GM19193 (cell line): ENCODE data around the gene EGR1.

Source experiments
- POLR2A ChIP-seq: IDR thresholded peaks from 4 replicates; pipeline ENCODE4 v1.6.1; 2011; ENCODE audit not compliant: insufficient read depth, insufficient read length; ENCODE audit errors: extremely low read depth

Gene EGR1

DNA sequence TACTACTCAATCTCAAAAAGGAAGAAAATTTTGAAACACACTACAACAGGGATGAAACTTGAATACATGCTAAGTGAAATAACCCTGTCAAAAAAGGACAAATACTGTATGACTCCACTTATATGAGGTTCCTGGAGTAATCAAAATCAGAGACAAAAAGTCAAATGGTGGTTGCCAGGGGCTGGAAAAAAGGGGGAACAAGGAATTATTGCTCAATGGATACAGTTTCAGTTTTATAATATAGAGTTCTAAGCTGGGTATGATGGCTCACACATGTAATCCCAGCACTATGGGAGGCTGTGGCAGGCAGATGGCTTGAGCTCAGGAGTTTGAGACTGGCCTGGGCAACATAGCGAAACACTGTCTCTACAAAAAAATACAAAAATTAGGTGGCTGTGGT lies 48.7 kb downstream of the EGR1 start:
- TF ChIP-seq POLR2A, result no peak

GRCh38 chr5:138515556-138516245 lies 50.4 kb downstream of the EGR1 start:
- TF ChIP-seq POLR2A, result no peak

DNA sequence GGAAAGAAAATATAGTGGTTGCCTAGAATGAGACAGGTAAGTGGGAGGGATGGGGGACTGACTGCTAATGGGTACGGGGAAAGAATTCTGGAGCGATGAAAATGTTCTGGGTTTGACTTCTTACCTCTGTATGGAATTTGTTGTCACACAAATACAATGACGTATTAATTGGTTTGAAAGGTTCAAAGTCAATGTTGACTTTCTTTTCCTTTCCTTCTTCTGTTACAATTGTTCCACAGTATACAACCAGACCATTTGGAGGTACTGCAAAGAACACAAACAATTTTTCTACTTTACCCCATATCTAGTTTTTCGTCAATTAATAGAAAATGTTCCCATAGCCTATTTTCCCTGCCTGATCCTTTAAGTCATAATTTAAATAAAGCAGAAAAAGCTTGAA lies 52.2 kb downstream of the EGR1 start:
- TF ChIP-seq POLR2A, result no peak
